Panc1 (cell line): ENCODE measurements around the gene FRMPD3. TPM values are rescaled to one million over a fixed set of nuclear protein-coding genes. Genes with fewer than 3 reads are reported as not detected.

ENCODE experiments used
- ATAC-seq: fragments of 200-7000 bp; cut with Tn5 transposase; 2 replicates; pipeline ENCODE4 v1.9.1; 2020; ENCODE audit warnings: mild to moderate bottlenecking, moderate library complexity
- Bru-seq: library from RNA; stranded (reverse); fragments of 400-500 nt; gene quantifications from one replicate; lab custom pipeline; 2021; lab: Mats Ljungman, UMichigan
- BruChase-seq, 2 experiments: library from RNA; stranded (reverse); fragments of 400-500 nt; gene quantifications; one replicate each; lab custom pipeline; 2021; lab: Mats Ljungman, UMichigan
- BruUV-seq: library from RNA; stranded (reverse); fragments of 400-500 nt; replicated peaks from 2 replicates; lab custom pipeline; 2021; lab: Mats Ljungman, UMichigan
- CTCF ChIA-PET: fragments of 300-600 bp; sonication (Branson Sonifier 250); formaldehyde crosslinking; loops from one replicate; lab custom pipeline; 2022; ENCODE audit warnings: antibody characterized with exemption; lab: Charles Lee
- POLR2A ChIA-PET: fragments of 300-600 bp; sonication (Branson Sonifier 250); formaldehyde crosslinking; loops from one replicate; lab custom pipeline; 2022; ENCODE audit warnings: antibody characterized with exemption; lab: Charles Lee
- DNase-seq: peaks from one replicate; pipeline ENCODE4 v3.0.0-alpha.2; 2010; ENCODE audit warnings: low read depth, low spot score
- H3K27ac ChIP-seq: 2 replicates; pipeline ENCODE4 v1.5.1; 2011; ENCODE audit warnings: mild to moderate bottlenecking, low read length, inconsistent platforms
- H3K27me3 ChIP-seq: fragments of 200-500 bp; sonication (Bioruptor generic); 2 replicates; pipeline ENCODE4 v1.6.0; 2014; ENCODE audit warnings: low read length, inconsistent platforms; ENCODE audit not compliant: control insufficient read depth, insufficient read depth
- H3K36me3 ChIP-seq: fragments of 200-500 bp; sonication (Bioruptor generic); 2 replicates; pipeline ENCODE4 v1.5.1; 2014; ENCODE audit warnings: inconsistent platforms, mild to moderate bottlenecking, low read length, moderate library complexity; ENCODE audit not compliant: control insufficient read depth, insufficient read depth
- H3K4me1 ChIP-seq: 2 replicates; pipeline ENCODE4 v1.5.1; 2011; ENCODE audit warnings: inconsistent platforms, mild to moderate bottlenecking, low read length, moderate library complexity; ENCODE audit not compliant: control insufficient read depth, insufficient read depth
- H3K4me3 ChIP-seq, 2 experiments: 2 replicates each; pipeline ENCODE4 v1.5.1; 2011 to 2012; ENCODE audit warnings: low read depth in 2 of 2, low read length in 2 of 2, mild to moderate bottlenecking in 2 of 2, inconsistent platforms in 1 of 2, moderate library complexity in 1 of 2
- H3K9me3 ChIP-seq: fragments of 200-500 bp; sonication (Bioruptor generic); 2 replicates; pipeline ENCODE4 v1.5.1; 2014; ENCODE audit warnings: low read depth, mild to moderate bottlenecking, inconsistent platforms, low read length, moderate library complexity; ENCODE audit not compliant: control insufficient read depth, insufficient read depth
- CTCF ChIP-seq: fragments of 450-650 bp; IDR thresholded peaks from 2 replicates; pipeline ENCODE4 v1.5.1; 2017; ENCODE audit warnings: mild to moderate bottlenecking
- POLR2AphosphoS5 ChIP-seq: IDR thresholded peaks from 2 replicates; pipeline ENCODE4 v1.6.1; 2012; ENCODE audit warnings: mild to moderate bottlenecking, low read depth, low read length, moderate library complexity
- REST ChIP-seq, 2 experiments: IDR thresholded peaks; 2 replicates each; pipeline ENCODE4 v1.6.1; 2011 to 2012; ENCODE audit warnings: low read depth in 2 of 2, control low read depth in 1 of 2, low read length in 1 of 2, mild to moderate bottlenecking in 1 of 2, moderate library complexity in 1 of 2; ENCODE audit not compliant: insufficient read depth in 1 of 2
- SIN3A ChIP-seq: IDR thresholded peaks from 2 replicates; pipeline ENCODE4 v1.6.1; 2012; ENCODE audit warnings: low read depth, mild to moderate bottlenecking, low read length, moderate library complexity, borderline replicate concordance; ENCODE audit not compliant: insufficient read depth
- TCF7L2 ChIP-seq: IDR thresholded peaks from 2 replicates; pipeline ENCODE4 v1.6.1; 2011; ENCODE audit warnings: mild to moderate bottlenecking, low read depth, low read length, inconsistent platforms
- in situ Hi-C: cut with HindIII; loops from 2 replicates; pipeline ENCODE4 v1.10.0; 2016; ENCODE audit warnings: low sequenced_read_pairs, low pct_unique_long_range_greater_than_20kb
- intact Hi-C: fragments of 100-400 bp; cut with micrococcal nuclease; formaldehyde crosslinking; loops from one replicate; pipeline ENCODE4 v1.10.0; 2022; ENCODE audit not compliant: unreplicated experiment
- long read RNA-seq: library from polyadenylated mRNA; unstranded; transcript quantifications from one replicate; pipeline ENCODE4 v2.0.0, GENCODE V29; 2021; ENCODE audit not compliant: unreplicated experiment
- polyA plus RNA-seq: library from polyadenylated mRNA; unstranded; fragments of >200 nt; gene quantifications from one replicate; pipeline ENCODE4 v1.2.1, GENCODE V29; 2012; ENCODE audit warnings: missing spikeins; ENCODE audit not compliant: insufficient read length
- total RNA-seq: library from RNA; stranded (reverse); gene quantifications from one replicate; pipeline ENCODE4 v1.2.1, GENCODE V29; 2021; ENCODE audit not compliant: unreplicated experiment

FRMPD3 gene
- total RNA-seq (0.31 TPM), Bru-seq, nascent RNA (percentile 21 among the genes with signal in this experiment), BruChase-seq, experiment 1, labeled RNA remaining after a 2-hour chase (percentile 17 among the genes with signal in this experiment), BruChase-seq, experiment 2, labeled RNA remaining after a 6-hour chase (percentile 20 among the genes with signal in this experiment)
- polyA plus RNA-seq = 0.21 TPM
- long read RNA-seq, partial matches to known transcripts = 0 of 1 reads
- long read RNA-seq, other reads (novel, unspliced or antisense) = 1 of 1 reads

- Histone ChIP-seq H3K27me3 (peaks cover 5% of the 10 kb centered on the region), H3K9me3 (no peaks in the 10 kb centered on the region), H3K27ac (no peak within 1 kb of the TSS), H3K4me1 (0 out of 2 replicates have a peak, but pooled peaks cover 3% of the 10 kb centered on the region), H3K4me3 (peak within 1 kb of the TSS; percentile 36 to 43), H3K36me3 (no peaks in the 10 kb centered on the region)
- POLR2A ChIA-PET = no interaction called here
- in situ Hi-C loops = no loop called here
- TF ChIP-seq CTCF (peak; percentile 55), REST (IDR thresholded peaks at IDR 0.05; ENCODE audit: insufficient read depth in 1 of 2, low read depth in 2 of 2, low read length in 1 of 2) (no peak)
- ATAC-seq (peak; percentile 76), DNase-seq (no peak)
- BruUV-seq = no TSS peak
- CTCF ChIA-PET = no interaction called here
- intact Hi-C loops = no loop called here
Measured at GRCh38 chrX:107448998-107449835, at the start of gene FRMPD3. TSS of gene FRMPD3 (plus strand) at chrX:107449652. CDS start at chrX:107526589, 76,937 bp downstream.

GRCh38 chrX:107420571-107420970 lies 28.9 kb upstream of the FRMPD3 start:
- ChIA-PET POLR2A (no interaction called here), CTCF (no interaction called here)
- Histone ChIP-seq H3K9me3 (no peaks in the 10 kb centered on the region), H3K4me3 (no peak overlapping the region), H3K27me3 (peaks cover 8% of the 10 kb centered on the region), H3K4me1 (no peaks in the 10 kb centered on the region), H3K27ac (no peak overlapping the region), H3K36me3 (no peaks in the 10 kb centered on the region)
- DNase-seq (no peak), ATAC-seq (no peak)
- in situ Hi-C loops (no loop called here), intact Hi-C loops (no loop called here)
- TF ChIP-seq TCF7L2 (no peak), SIN3A (no peak), POLR2AphosphoS5 (no peak), CTCF (no peak), REST (IDR thresholded peaks at IDR 0.05; ENCODE audit: insufficient read depth in 1 of 2, low read depth in 2 of 2, low read length in 1 of 2) (no peak)
- no TSS peak for BruUV-seq
